Liver (tissue), 3 donors: Measurements from ENCODE around the gene NDRG4.

Source experiments
- YY1 ChIP-seq: IDR thresholded peaks from 2 replicates; pipeline ENCODE4 v1.6.1; 2016; ENCODE audit warnings: antibody characterized with exemption, mild to moderate bottlenecking
- TF ChIP-seq, protein P1 (sequence below): IDR thresholded peaks from 2 replicates; pipeline ENCODE4 v1.6.1; 2016; ENCODE audit warnings: antibody characterized with exemption
- TF ChIP-seq, protein P2 (sequence below): fragments of 150-350 bp; IDR thresholded peaks from 2 replicates; pipeline ENCODE4 v1.5.1; 2017; ENCODE audit warnings: improper control_type of control experiment, low read depth, low read length; ENCODE audit not compliant: missing input control
- donor health status: healthy.
- donor health status: healthy.

DNA sequence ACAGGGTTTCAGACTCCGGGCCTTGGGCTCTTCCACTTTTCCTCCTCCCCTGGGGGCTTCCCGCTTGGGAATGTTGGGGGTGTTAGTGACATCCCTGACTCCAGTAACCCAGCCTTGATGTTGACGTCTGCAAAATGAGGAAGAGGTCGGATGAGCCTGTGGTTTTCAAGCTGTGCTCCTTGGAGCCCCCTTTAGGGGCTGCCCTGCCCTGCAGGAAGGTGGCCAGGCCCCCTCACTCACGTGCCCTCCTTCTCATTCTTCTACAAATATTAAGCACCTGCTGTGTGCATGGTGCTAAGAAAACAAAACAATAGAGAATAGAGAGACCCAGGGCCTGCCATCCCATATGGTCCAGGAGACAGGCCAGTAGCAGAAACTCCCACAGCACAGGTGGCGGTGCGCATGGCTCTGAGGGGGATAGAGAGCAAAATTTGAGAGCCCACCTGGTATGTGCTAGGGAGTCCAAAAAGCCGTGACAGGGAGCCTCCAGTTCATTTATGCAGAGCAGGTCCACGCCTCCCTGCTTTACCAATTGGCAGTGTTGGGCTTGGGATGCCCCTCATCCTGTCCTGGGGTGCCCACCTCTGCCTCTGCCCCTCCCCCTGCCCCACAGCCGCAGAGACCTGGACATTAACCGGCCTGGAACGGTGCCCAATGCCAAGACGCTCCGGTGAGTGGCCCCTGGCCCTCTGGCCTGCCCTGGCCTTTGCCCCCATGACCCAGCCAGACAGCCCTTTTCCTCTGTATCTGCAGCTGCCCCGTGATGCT, 7.4 kb downstream of the NDRG4 start:
- TF ChIP-seq, protein P1, sequence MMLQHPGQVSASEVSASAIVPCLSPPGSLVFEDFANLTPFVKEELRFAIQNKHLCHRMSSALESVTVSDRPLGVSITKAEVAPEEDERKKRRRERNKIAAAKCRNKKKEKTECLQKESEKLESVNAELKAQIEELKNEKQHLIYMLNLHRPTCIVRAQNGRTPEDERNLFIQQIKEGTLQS: no peak
- TF ChIP-seq, protein P2, sequence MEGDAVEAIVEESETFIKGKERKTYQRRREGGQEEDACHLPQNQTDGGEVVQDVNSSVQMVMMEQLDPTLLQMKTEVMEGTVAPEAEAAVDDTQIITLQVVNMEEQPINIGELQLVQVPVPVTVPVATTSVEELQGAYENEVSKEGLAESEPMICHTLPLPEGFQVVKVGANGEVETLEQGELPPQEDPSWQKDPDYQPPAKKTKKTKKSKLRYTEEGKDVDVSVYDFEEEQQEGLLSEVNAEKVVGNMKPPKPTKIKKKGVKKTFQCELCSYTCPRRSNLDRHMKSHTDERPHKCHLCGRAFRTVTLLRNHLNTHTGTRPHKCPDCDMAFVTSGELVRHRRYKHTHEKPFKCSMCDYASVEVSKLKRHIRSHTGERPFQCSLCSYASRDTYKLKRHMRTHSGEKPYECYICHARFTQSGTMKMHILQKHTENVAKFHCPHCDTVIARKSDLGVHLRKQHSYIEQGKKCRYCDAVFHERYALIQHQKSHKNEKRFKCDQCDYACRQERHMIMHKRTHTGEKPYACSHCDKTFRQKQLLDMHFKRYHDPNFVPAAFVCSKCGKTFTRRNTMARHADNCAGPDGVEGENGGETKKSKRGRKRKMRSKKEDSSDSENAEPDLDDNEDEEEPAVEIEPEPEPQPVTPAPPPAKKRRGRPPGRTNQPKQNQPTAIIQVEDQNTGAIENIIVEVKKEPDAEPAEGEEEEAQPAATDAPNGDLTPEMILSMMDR: no peak
- TF ChIP-seq YY1: no peak
